Activated T-cell treated with anti-CD3 and anti-CD28 coated beads for 4 hours (primary cell): ENCODE data around the gene ANK3.

ENCODE experiments used
- DNase-seq: peaks from one replicate; pipeline ENCODE4 v3.0.0-alpha.2; 2020

Gene ANK3

GRCh38 chr10:60340973-60341372 is 48.7 kb downstream of the ANK3 start:
- no peak for DNase-seq

- no peak for DNase-seq
These were observed 49.9 kb downstream of the ANK3 start for GRCh38 chr10:60339757-60340156.

- DNase-seq = no peak
These were observed 50.9 kb downstream of the ANK3 start for GRCh38 chr10:60338786-60339185.

- DNase-seq = no peak
These were observed 51.6 kb downstream of the ANK3 start for GRCh38 chr10:60338002-60338564.

- no peak for DNase-seq
These were observed 52.6 kb downstream of the ANK3 start for GRCh38 chr10:60336901-60337630.

- no peak for DNase-seq
These were observed 54.0 kb downstream of the ANK3 start for GRCh38 chr10:60335708-60336107.

GRCh38 chr10:60334991-60335390 is 54.7 kb downstream of the ANK3 start:
- DNase-seq = no peak

GRCh38 chr10:60332371-60332770 is 57.3 kb downstream of the ANK3 start:
- DNase-seq = no peak

GRCh38 chr10:60331886-60332285 is 57.8 kb downstream of the ANK3 start:
- no peak for DNase-seq

- no peak for DNase-seq
These were observed 66.5 kb downstream of the ANK3 start for GRCh38 chr10:60323162-60323561.

- DNase-seq = no peak
These were observed 69.0 kb downstream of the ANK3 start for GRCh38 chr10:60320666-60321065.

- DNase-seq = no peak
These were observed 73.6 kb downstream of the ANK3 start for GRCh38 chr10:60316029-60316428.

GRCh38 chr10:60315311-60315710 is 74.4 kb downstream of the ANK3 start:
- no peak for DNase-seq

GRCh38 chr10:60314069-60314940 is 75.4 kb downstream of the ANK3 start:
- DNase-seq = no peak

GRCh38 chr10:60313589-60313952 is 76.1 kb downstream of the ANK3 start:
- no peak for DNase-seq

- DNase-seq = no peak
These were observed 76.7 kb downstream of the ANK3 start for GRCh38 chr10:60312818-60313588.

GRCh38 chr10:60311821-60312220 is 77.9 kb downstream of the ANK3 start:
- DNase-seq = no peak

GRCh38 chr10:60310740-60311139 is 78.9 kb downstream of the ANK3 start:
- no peak for DNase-seq

GRCh38 chr10:60309891-60310290 is 79.8 kb downstream of the ANK3 start:
- DNase-seq = no peak

GRCh38 chr10:60309371-60309770 is 80.3 kb downstream of the ANK3 start:
- no peak for DNase-seq

- no peak for DNase-seq
These were observed 84.2 kb downstream of the ANK3 start for GRCh38 chr10:60305380-60305892.

- DNase-seq = no peak
These were observed 84.8 kb downstream of the ANK3 start for GRCh38 chr10:60304829-60305379.

- no peak for DNase-seq
These were observed 85.9 kb downstream of the ANK3 start for GRCh38 chr10:60303778-60304177.
